Colon (tissue), 2 donors: Measurements from ENCODE around the gene CHAT.

Experiments
- FAIRE-seq: peaks from 2 replicates; lab custom pipeline; 2012; peaks lifted over from hg19 to GRCh38; lab: Jason Lieb, UNC
- donor health status: control.
- donor health status: control.

The CHAT gene

DNA sequence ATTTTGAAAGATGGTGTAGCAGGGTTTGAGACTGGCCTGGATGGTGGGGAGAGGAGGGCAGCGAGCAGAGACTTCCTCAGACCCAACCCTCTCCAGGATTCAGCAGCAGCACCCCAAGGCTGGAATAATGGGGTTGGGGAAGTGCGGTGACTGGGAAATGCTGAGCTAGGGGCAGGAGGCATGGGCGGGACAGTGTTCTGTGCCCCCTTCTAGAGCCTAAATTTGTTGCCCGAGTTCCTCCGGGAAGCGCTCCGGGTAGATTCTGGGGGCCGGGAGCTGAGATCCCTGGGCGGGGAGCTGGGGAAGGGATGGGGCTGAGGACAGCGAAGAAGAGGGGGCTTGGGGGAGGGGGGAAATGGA lies at the start of gene CHAT:
TSS of gene CHAT (plus strand) at position 156 of the 360 bp plus-strand sequence. CDS start at position 309, 153 bp downstream.
- FAIRE-seq: no peak

DNA sequence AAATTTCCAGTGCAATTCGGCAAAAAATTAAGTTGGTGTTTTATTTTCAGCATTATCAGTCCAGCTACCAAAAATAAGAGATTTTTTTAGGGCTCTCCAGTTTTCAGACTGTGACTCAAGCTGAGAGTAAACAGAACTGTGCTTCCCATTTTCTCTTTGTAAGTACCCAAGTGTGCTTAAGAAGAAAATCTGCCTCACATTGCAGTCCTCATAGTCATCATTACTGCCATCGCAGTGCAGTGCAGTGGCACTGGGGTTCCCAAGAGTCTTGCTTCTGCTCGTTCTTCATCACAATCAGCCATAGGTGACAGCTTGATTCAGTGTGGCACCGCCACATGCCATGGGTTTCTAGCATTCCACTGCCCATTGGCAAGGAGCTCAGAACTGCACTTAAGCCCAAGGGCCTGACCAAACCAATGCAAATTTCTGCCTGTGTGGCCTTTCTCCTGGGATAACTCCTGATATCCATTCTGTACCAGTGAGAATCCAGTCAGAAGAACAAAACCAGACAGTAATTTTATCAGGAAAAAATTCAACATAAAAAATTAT lies 49.3 kb upstream of the CHAT start:
- no peak for FAIRE-seq

DNA sequence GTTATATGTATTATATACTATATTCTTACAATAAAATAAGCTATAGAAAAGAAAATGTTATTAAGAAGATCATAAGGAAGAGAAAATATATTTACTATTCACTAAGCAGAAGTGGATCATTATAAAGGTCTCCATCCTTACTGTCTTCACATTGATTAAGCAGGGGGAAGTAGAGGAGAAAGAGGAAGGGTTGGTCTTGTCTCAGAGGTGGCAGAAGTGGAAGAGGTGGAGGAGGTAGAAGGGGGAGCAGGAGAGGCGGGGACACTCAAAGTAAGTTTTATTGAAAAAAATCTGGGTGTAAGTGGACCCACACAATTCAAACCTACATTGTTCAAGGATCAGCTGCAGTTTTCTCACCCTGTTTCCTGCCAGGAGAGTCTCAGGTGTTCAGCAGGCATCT lies 46.0 kb upstream of the CHAT start:
- no peak for FAIRE-seq

DNA sequence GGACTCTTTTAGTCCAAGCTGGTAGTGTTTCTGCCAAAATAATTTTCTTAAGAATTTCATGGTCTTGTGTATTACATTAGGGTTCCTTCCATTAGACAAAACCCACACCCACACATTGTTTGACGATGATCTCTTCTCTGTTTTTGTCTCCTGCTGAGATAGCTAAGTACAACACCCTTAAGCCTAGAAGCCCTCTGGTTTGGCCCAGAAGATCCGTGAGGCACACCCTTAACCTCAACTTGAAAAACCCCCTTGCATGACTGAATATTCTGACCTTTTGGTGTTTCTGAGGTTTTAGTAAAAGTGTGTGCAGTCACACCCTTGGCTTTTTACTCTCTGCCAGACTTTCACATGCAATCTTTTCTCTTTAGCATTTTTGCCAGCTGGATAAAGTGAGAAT lies 45.6 kb upstream of the CHAT start:
- no peak for FAIRE-seq

DNA sequence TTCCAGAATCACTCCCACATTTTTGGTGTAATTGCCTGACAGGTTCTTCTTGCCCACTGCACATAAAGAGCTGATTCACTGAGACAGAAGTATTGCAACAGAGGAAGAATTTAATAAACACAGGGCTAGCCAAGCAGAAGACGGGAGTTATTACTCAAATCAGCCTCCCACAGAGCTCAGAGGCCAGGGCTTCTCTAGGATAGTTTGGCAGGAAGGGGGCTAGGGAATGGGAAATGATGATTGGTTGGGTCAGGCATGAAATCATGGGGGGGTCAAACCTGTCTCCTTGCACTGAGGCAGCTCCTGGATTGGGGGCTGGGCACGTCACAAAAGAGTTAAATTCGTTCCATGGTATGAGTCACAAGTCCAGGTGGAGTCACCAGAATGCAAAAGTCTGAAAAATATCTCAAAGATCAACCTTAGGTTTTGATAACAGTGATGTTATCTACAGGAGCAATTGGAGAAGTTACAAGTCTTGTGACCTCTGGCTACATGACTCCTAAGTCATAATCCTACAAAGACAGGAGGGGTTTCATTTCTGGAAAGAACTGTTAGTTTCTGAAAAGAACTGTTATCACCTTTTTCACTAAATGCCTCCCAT lies 44.7 kb upstream of the CHAT start:
- FAIRE-seq: no peak

DNA sequence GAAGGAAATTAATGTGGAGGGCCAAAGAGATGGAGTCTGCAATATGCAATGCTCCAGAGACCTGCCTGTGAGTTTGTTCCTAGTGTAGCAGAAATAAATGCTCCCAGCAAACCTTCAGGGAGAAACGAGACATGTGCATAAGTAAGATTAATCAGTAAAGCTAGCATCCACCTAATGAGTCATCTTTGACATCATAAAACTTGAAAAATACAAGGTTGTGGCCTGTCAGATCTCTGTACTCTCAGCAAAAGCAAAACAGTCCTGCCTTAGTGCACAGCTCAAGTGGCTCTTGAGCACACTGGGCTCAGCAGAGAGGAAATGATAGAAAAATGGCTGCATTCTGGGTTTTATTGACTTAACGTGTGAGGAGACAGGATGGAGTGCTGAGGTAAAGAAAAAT lies 42.4 kb upstream of the CHAT start:
- no peak for FAIRE-seq

DNA sequence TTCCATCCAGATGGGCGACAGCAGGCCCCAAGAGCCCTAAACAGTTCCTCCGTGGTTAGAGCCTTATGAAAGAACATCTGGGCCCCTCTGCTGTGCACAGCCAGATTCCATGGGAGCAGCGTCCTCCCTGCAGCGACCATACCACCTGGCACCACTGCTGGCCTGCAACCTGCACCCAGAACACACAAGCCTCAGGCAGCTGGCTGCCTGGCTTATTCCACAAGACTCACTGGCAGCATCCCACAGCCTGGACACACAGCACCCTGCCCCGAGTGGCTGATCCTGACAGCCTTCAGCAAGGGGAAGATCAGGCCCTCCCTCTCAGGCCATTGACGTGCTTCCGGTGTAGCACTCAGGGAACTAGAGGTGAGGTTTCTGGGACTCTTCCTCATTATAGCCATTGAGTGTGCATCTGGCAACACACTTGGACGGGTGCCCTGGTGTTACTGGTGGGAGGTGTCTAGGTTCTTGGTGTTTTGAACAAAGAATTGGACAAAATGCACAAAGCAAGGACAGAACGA lies 41.2 kb upstream of the CHAT start:
- no peak for FAIRE-seq

DNA sequence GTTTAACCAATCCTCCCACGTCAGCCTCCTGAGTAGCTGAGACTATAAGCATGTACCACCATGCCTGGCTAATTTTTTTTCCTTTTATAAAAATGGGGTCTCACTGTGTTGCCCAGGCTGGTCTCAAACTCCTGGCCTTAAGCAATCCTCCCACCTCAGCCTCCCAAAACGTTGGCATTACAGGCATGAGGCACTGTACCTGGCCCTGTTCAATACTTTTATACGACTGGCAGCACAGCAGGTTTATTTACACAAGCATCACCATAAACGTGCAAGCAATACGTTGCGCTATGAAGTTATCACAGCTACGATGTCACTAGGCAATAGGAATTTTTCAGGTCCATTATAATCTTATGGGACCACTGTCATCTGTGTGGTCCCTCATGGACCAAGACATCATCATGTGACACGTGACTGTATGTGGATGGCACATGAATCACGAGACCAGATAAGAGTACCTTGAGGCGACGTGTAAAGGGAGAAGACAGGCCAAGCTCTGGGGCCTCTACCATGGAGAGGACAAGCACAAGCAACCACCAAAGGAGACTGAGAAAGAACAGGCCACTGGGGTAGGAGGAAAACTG lies 38.3 kb upstream of the CHAT start:
- no peak for FAIRE-seq

DNA sequence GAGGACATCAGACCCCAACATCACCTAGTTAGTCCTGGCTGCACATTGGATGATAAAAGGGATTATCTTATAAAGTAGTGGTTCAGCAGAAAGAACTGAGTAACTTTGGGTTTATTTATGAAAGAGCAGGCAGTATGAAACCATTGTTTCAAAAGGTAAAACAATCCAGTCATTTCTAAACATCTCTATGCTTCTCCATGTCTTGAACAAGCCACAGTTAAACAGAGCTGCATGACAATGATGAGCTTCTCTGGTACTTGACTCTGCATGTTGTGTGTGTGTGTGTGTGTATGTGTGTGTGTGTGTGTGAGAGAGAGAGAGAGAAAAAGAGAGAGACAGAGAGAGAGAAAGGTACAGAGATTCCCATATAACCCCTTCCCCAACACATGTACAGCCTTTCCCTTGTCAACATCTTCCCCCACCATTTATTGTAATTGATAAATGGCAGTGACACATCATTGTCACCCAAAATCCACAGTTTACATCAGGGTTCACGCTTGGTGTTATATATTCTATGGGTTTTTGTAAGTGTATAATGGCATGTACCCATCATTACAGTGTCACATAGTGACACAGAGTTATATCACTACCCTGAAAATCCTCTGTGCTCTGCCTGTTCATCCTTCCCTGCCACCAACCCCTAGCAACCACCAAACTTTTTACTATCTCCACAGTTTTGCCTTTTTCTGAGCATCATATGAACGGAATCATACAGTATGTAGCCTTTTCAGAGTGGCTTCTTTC lies 36.5 kb upstream of the CHAT start:
- FAIRE-seq: no peak

DNA sequence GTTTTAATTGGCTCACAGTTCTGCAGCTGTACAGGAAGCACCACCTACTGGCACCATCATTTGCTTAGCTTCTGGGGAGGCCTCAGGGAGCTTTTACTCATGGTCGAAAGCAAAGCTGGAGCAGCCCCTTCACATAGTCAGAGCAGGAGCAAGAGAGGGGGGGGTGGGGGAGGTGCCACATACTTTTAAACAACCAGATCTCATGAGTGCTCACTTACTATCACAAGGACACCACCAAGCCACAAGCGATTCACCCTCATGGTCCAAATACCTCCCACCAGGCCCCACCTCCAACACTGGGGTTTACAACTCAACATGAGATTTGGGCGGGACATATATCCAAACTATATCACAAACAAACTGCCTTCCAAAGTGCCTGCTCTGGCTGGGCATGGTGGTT lies 35.4 kb upstream of the CHAT start:
- no peak for FAIRE-seq

DNA sequence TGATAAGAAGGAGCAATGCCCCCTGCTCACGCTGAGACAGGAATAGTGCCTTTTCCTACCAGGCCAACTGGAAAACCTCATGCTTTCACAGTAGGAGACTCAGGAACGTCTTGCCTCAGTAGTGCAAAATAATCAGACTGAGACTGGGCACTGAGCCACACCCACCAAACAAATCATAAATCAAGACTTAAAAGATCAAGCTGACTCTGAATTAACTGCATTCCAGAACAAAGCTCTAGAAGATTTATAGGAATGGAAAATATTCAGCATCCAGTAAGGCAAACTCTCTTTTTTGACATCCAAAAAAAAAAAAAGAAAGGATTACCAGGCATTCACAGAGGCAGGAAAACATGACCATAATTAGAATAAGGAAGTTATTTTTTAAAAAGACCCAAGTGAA lies 34.2 kb upstream of the CHAT start:
- FAIRE-seq: no peak

DNA sequence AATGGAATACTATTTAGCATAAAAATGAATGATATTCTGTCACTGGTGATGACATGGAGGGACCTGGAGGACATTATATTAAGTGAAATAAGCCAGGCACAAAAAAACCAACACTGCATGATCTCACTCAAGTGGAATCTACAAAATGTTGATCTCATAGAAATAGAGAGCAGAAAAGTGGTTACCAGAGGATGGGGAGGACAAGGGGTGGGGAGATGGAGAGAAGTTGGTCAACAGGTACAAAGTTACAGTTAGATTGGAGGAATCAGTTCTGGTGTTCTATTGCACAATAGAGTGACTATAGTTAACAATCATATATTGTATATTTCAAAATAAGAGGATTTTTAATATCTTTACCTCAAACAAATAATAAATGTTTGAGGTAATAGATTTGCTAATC lies 28.4 kb upstream of the CHAT start:
- no peak for FAIRE-seq

DNA sequence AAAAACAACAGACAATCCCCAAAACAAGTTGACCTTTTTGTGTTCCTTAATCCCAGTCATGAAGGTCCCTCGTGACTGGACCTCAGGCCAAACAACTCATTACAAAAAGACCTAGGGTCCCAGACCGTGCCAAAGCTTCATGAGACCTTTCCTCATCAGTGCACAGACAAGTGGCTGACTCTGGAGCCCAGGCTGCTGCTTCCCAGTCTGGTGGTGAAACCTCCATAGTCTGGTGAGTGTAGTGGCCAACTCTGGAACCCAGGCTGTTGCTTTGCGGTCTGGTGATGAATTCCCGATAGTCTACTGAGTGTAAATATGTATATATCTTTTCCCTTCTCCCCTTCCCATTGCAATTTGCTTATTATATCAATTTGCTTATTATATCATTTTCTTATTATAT lies 25.9 kb upstream of the CHAT start:
- no peak for FAIRE-seq

DNA sequence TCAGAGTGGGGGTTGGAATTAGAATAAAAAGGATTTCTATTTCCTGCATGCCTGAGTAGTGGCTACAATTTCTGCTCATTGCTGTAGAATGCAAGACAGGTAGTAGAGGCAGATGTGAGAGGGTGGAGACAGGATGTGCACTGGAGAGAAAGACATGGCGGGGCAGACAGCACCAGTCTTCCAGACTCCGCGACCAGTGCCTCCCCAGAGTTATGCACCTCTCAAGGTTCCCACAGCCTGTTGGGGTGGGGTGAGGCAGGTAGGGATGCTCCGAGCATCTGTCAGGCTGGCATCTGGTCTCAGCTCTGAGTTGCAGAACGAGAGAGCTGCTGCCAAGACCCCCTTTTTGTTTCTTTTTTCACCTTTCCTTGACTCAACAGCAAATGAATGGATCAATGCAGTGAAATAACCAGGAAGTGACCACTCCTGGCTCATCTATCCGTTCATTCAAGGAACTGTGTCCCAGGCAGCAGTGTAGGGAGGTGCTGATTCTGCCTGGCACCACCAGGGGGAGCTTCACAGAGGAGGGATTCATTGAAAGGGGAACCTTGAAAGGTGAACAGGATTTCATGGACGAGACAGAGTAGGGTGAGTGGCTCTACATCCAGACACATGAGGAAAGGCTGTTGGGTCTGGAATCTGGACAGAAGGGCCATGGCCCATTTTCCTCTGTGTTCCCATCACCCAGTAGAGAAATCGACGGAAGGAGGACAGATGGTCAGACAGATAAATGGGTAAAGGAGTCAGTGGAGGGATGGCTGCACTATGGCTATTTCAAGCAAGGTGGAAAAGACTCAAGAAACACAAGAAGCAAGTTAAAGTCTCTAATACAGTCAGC lies 20.9 kb upstream of the CHAT start:
- FAIRE-seq: no peak

DNA sequence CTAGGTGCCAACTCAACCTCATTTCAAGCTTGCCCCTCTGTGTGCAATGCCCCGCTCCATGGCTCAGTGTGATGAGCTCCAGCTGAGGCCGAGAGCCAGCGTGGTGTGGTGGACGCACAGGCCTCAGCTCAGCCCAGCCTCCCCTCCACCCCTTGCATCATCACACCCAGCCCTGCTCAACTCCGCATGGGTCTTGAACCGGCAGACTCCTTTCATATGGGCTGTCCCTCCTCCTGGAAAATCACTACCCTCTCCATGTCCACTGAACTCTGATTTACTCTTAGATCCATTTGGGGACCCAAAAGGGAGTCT lies 20.3 kb upstream of the CHAT start:
- FAIRE-seq: no peak

DNA sequence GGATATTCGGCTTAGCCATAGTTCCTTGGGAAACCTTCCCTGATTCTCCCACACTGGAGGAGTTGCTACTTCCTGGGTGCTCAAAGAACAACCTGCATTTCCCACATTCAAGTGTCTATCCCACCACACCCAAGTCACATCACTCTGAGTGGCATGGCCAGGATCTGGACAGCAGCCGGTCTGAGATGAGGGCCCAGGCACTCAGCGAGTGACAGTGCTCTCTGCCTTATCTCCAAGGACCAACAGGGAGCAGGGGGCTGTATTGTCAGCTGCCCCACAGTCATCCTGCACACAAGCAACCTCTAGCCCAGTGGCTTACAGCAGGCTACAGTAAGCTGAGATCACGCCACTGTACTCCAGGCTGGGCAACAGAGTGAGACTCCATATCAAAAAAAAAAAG lies 19.8 kb upstream of the CHAT start:
- no peak for FAIRE-seq

DNA sequence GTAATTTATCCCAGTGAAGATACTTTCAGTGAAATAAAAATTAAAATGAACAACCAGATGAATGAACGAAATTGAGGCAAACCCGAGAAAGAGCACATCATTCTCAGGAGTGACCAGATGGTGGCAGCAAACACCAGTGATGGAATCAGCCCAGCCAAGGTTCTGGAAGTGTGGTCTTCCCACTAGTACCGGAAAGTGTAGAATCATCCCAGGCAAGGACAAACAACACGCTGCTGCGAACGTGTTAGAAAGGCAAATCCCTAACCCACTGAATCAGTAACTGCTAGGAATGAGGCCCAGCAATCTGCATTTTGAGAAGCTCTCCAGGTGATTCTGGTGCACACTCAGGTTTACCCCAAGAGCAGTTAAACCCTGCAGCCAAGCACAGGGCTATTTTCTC lies 19.2 kb upstream of the CHAT start:
- FAIRE-seq: no peak

DNA sequence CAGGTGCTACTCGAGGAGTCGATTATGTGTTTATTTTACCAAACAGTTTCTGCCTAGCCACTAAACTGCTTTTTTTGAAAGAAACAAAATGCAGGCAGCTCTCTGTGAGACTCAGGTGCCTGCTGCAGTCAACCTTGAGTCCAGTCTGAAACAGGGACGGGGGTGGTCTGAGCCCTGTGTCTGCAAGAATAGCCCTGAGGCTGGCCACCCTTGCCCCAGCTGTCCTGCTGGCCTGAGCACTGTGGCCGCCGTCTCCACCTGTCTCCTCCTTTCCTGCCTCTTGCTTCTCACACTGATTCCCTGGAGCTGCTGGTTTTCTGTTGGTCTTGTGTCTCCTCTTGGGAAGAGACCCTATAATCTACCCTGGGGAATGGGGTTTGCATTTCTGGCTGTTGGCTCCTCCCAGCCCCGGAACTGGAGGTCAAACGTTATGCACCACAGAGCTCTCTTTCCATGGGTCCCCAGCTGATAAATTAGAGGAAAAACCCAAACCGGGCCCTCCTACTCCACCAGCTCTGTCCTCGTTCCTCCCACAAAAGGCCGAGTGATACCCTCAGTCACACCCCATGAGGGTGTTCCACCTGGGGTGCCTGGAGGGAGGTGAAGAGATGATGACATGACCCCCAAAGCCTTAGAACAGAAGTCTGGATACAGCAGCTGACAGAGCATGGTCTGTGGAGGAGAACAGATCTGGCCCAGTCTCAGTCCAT lies 18.7 kb upstream of the CHAT start:
- FAIRE-seq: no peak

DNA sequence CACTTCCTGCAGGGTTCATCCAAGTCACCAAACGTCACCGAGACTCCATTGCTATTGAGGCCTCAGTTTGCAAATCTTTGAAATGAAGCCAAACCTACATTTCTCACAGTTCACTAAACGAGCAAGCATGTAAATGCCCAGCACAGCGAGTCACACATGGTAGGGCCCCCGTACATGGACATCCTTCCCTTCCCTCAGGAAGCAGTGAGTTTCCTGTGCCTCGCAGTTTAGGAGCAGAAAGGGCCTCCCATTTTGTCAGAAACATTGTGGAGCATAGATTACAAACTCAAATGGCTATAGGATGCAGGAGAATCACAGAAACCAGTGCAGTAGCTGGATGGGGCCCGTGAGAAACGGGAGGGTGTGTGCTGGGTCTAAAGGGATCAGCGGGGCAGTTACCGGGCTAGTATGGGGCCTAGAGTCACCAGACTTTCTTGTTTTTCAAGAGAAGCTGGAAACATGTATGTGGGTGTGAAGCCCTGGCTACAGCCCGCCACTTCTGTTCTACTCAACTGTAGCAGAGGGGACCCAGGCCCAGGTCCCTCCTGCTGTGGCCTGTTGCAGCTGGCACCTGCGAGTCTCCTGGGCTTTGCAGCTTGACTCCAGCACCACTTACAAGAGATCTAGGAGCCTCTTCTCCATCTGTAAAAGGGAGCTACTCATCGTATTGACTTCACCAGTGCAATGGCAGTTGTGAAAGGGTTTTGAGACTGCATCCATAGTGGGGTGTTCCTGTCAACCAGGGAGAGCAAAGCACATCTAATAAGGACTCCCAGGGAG lies 17.9 kb upstream of the CHAT start:
- FAIRE-seq: no peak

DNA sequence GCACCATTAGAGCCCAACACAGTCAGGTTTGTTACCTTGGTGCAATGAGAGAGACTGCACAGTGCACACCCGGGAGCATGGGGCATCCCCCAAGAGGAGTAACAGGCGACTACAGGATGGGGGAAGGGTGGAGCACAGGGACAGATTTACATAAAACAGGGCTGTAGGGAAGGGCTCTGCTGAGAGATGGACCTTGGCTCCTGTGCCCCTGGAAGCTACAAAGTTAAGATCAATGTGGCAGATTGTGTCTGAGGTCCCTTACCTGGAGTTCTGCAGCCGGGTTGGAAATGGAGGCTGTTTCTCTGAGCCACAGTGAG lies 17.4 kb upstream of the CHAT start:
- FAIRE-seq: no peak

DNA sequence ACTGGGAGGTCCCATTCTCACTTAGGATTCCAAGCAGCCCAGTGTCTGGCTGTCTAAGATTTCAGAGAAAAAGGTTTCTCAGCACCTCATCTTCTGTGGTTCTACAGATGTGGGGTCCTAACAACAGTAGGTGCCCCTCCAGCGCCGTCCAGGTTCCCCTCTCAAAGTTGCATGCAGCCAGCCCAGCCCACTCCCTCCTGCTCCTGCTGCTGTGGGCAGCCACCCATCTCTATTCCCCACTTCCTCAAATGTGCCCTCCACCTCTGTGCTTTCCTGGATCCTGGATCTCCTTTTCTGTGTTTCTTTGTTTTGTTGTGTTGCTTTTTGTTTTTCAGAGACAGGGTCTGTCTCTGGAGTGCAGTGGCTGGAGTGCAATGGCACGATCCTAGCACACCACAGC lies 17.0 kb upstream of the CHAT start:
- no peak for FAIRE-seq
